ENCODE data around the gene GIGYF2. TPM values are rescaled to one million over a fixed set of nuclear protein-coding genes. Genes with fewer than 3 reads are reported as not detected.

GIGYF2 gene
- polyA plus RNA-seq, 1 donor (not counting 4 experiments of a cell fraction or from before 2014, with no cell fraction given): 35.5 TPM

GRCh38 chr2:232884001-232884421, 186.9 kb downstream of the GIGYF2 start:
- FAIRE-seq (no peak), DNase-seq (ENCODE audit: low read depth, low spot score) (no peak)
- dilution Hi-C loops (cut with MboI; ENCODE audit: extremely low pct_ligation_motif_present, low sequenced_read_pairs): no loop called here
- Histone ChIP-seq H3K79me2 (ENCODE audit: control insufficient read depth, insufficient read depth, low read length) (no peaks in the 10 kb centered on the region), H3K4me2 (ENCODE audit: control insufficient read depth, extremely low read depth, insufficient read depth, low read depth, low read length) (no peak overlapping the region), H3K4me1 (ENCODE audit: control insufficient read depth, extremely low read depth, insufficient read depth, low read length) (no peaks in the 10 kb centered on the region), H3K27ac (ENCODE audit: control insufficient read depth, insufficient read depth, low read length) (no peak overlapping the region), H3K9ac (ENCODE audit: control insufficient read depth, extremely low read depth, insufficient read depth, low read length) (no peak overlapping the region), H3K4me3 (ENCODE audit: control insufficient read depth in 2 of 3, extremely low read depth in 1 of 3, insufficient read depth in 2 of 3, low read depth in 1 of 3, low read length in 3 of 3) (no peak overlapping the region), H2AFZ (ENCODE audit: control insufficient read depth, low read length) (no peak overlapping the region), H3K9me1 (ENCODE audit: control insufficient read depth, extremely low read depth, insufficient read depth, low read length) (no peaks in the 10 kb centered on the region), H3K27me3 (ENCODE audit: control insufficient read depth, extremely low read depth, insufficient read depth, low read length) (peaks cover 5% of the 10 kb centered on the region), H3K36me3 (ENCODE audit: control insufficient read depth in 2 of 2, extremely low read depth in 1 of 2, insufficient read depth in 2 of 2, low read length in 2 of 2) (no peaks in the 10 kb centered on the region), H3K9me3 (ENCODE audit: control insufficient read depth, low read depth, low read length) (no peaks in the 10 kb centered on the region), H4K20me1 (ENCODE audit: control insufficient read depth, extremely low read depth, insufficient read depth, low read length) (no peaks in the 10 kb centered on the region)
- no peak for TF ChIP-seq EZH2 (IDR thresholded peaks at IDR 0.05; ENCODE audit: low read length)
- no peak for TF ChIP-seq CTCF (optimal IDR thresholded peaks at IDR 0.05 in 1 of 3, IDR thresholded peaks at IDR 0.05 in 1 of 3, conservative IDR thresholded peaks at IDR 0.05 in 1 of 3; ENCODE audit: extremely low read depth in 1 of 3, insufficient read depth in 2 of 3, low read length in 3 of 3)

GRCh38 chr2:232884549-232885263, 187.6 kb downstream of the GIGYF2 start:
- no peaks in the 10 kb centered on the region for H4K20me1 ChIP-seq (ENCODE audit: control insufficient read depth, extremely low read depth, insufficient read depth, low read length)
- no peak overlapping the region for H3K27ac ChIP-seq (ENCODE audit: control insufficient read depth, insufficient read depth, low read length)
- H3K9me3 ChIP-seq (ENCODE audit: control insufficient read depth, low read depth, low read length): no peaks in the 10 kb centered on the region
- no peak for DNase-seq (ENCODE audit: low read depth, low spot score)
- TF ChIP-seq CTCF (optimal IDR thresholded peaks at IDR 0.05 in 1 of 3, IDR thresholded peaks at IDR 0.05 in 1 of 3, conservative IDR thresholded peaks at IDR 0.05 in 1 of 3; ENCODE audit: extremely low read depth in 1 of 3, insufficient read depth in 2 of 3, low read length in 3 of 3): no peak
- TF ChIP-seq EZH2 (IDR thresholded peaks at IDR 0.05; ENCODE audit: low read length): no peak
- no peak overlapping the region for H3K9ac ChIP-seq (ENCODE audit: control insufficient read depth, extremely low read depth, insufficient read depth, low read length)
- dilution Hi-C loops (cut with MboI; ENCODE audit: extremely low pct_ligation_motif_present, low sequenced_read_pairs): no loop called here
- H3K79me2 ChIP-seq (ENCODE audit: control insufficient read depth, insufficient read depth, low read length): no peaks in the 10 kb centered on the region
- no peaks in the 10 kb centered on the region for H3K36me3 ChIP-seq (ENCODE audit: control insufficient read depth in 2 of 2, extremely low read depth in 1 of 2, insufficient read depth in 2 of 2, low read length in 2 of 2)
- no peak overlapping the region for H2AFZ ChIP-seq (ENCODE audit: control insufficient read depth, low read length)
- FAIRE-seq: no peak
- peaks cover 5% of the 10 kb centered on the region for H3K27me3 ChIP-seq (ENCODE audit: control insufficient read depth, extremely low read depth, insufficient read depth, low read length)
- no peak overlapping the region for H3K4me3 ChIP-seq (ENCODE audit: control insufficient read depth in 2 of 3, extremely low read depth in 1 of 3, insufficient read depth in 2 of 3, low read depth in 1 of 3, low read length in 3 of 3)
- H3K4me2 ChIP-seq (ENCODE audit: control insufficient read depth, extremely low read depth, insufficient read depth, low read depth, low read length): no peak overlapping the region
- H3K4me1 ChIP-seq (ENCODE audit: control insufficient read depth, extremely low read depth, insufficient read depth, low read length): no peaks in the 10 kb centered on the region
- H3K9me1 ChIP-seq (ENCODE audit: control insufficient read depth, extremely low read depth, insufficient read depth, low read length): no peaks in the 10 kb centered on the region
